OCI-LY1 (cell line): ENCODE measurements around the gene NMT1.

ENCODE experiments used
- EZH2 ChIP-seq: fragments of 200-600 bp; sonication (generic), shearing (Covaris generic); IDR thresholded peaks from 2 replicates; pipeline ENCODE4 v1.8.0; 2017; ENCODE audit warnings: borderline replicate concordance, mixed run types, mild to moderate bottlenecking, antibody characterized with exemption, low read length, moderate library complexity, mixed read lengths
- TF ChIP-seq, protein P1 (sequence below): fragments of 200-600 bp; sonication (generic), shearing (Covaris generic); IDR thresholded peaks from 2 replicates; pipeline ENCODE4 v1.5.1; 2017; ENCODE audit warnings: mild to moderate bottlenecking, antibody characterized with exemption, low read length, moderate library complexity, mixed read lengths

DNA sequence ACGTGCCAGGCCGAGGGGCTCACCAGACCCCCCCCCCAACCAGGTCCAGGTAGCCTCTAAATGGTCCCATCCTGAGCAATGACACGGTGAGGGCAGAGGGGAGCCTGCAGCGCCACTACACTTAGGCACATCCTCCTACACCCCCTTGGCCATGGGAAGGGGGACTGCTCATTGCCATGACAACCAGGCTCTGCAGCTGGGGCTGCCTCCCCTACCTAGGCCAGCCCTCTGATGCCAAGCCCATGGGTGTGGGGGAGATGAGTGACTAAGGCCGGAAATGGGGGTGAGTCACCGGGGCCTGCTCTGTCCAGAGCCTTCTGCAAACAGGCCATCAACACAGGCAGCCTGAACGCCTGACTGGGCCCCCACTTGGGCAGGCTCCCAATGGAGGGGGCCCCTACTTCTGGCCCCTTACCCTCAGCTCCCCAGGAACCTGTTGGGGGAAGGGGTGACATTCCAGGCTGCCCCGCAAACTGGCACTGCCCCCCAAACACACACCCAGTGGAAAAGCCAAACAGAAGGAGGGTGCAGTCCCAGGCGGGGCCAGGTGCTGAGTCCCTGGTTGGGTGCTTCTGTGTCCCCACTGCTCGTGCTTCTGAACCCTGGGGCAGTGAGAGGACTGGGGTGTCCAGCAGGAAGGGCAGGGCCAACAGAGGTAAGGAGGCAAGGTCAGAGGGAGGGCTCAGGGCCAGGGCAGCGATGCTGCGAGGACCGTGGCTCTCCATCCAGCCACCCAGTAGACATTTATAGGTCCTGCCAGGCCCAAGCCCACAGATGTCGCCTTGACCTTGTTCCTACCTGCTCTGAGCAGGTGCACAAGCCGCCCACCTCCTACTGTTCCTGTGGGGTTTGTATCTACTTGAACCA lies 63.0 kb downstream of the NMT1 start:
- TF ChIP-seq, protein P1, sequence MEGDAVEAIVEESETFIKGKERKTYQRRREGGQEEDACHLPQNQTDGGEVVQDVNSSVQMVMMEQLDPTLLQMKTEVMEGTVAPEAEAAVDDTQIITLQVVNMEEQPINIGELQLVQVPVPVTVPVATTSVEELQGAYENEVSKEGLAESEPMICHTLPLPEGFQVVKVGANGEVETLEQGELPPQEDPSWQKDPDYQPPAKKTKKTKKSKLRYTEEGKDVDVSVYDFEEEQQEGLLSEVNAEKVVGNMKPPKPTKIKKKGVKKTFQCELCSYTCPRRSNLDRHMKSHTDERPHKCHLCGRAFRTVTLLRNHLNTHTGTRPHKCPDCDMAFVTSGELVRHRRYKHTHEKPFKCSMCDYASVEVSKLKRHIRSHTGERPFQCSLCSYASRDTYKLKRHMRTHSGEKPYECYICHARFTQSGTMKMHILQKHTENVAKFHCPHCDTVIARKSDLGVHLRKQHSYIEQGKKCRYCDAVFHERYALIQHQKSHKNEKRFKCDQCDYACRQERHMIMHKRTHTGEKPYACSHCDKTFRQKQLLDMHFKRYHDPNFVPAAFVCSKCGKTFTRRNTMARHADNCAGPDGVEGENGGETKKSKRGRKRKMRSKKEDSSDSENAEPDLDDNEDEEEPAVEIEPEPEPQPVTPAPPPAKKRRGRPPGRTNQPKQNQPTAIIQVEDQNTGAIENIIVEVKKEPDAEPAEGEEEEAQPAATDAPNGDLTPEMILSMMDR, result no peak
- no peak for TF ChIP-seq EZH2
